ENCODE data around the gene GALNT10.

- TF ChIP-seq CTCF (IDR thresholded peaks at IDR 0.05) (no peak), POLR2A (IDR thresholded peaks at IDR 0.05) (no peak), POLR2AphosphoS5 (IDR thresholded peaks at IDR 0.05) (no peak)
Observed at GRCh38 chr5:154395407-154396106, 205.0 kb downstream of the GALNT10 start.

Measured in suprapubic skin (tissue), 4 donors.